ENCODE measurements around the gene GPER1.
"Not testable (repeated sequence)": the region's sequence is repeated elsewhere in the genome, so short reads cannot be mapped to it uniquely, and the experiment has no call there.

The GPER1 gene

GRCh38 chr7:1087952-1088920, at the start of gene GPER1:
TSS of gene GPER1 (plus strand) at chr7:1088113. CDS start at chr7:1091729, 3,616 bp downstream.
- DNase-seq (ENCODE audit: low read depth), result peak; percentile 18
- peak within 1 kb of the TSS; percentile 63 for H3K4me3 ChIP-seq (ENCODE audit: low read depth, low read length)
- TF ChIP-seq CTCF (conservative IDR thresholded peaks at IDR 0.05; ENCODE audit: low read depth, low read length), result no peak

- not testable (repeated sequence) for DNase-seq (ENCODE audit: low read depth); H3K4me3 ChIP-seq (ENCODE audit: low read depth, low read length)
Observed at GRCh38 chr7:1040233-1040632, 47.7 kb upstream of the GPER1 start.

- peak; percentile 79 for DNase-seq (ENCODE audit: low read depth)
- peak overlapping the region; percentile 28 for H3K4me3 ChIP-seq (ENCODE audit: low read depth, low read length)
- no peak for TF ChIP-seq CTCF (conservative IDR thresholded peaks at IDR 0.05; ENCODE audit: low read depth, low read length)
Observed at GRCh38 chr7:1040790-1041189, 47.1 kb upstream of the GPER1 start.

- peak; percentile 14 for DNase-seq (ENCODE audit: low read depth)
- TF ChIP-seq CTCF (conservative IDR thresholded peaks at IDR 0.05; ENCODE audit: low read depth, low read length), result no peak
- H3K4me3 ChIP-seq (ENCODE audit: low read depth, low read length), result no peak overlapping the region
Observed at GRCh38 chr7:1041551-1042491, 46.1 kb upstream of the GPER1 start.

GRCh38 chr7:1042492-1042833, 45.5 kb upstream of the GPER1 start:
- no peak for TF ChIP-seq CTCF (conservative IDR thresholded peaks at IDR 0.05; ENCODE audit: low read depth, low read length)
- H3K4me3 ChIP-seq (ENCODE audit: low read depth, low read length), result no peak overlapping the region
- DNase-seq (ENCODE audit: low read depth), result no peak

GRCh38 chr7:1043552-1044188, 44.2 kb upstream of the GPER1 start:
- no peak for TF ChIP-seq CTCF (conservative IDR thresholded peaks at IDR 0.05; ENCODE audit: low read depth, low read length)
- peak; percentile 23 for DNase-seq (ENCODE audit: low read depth)
- H3K4me3 ChIP-seq (ENCODE audit: low read depth, low read length), result peak overlapping the region; percentile 46
